OCI-LY3 (cell line): ENCODE data around the gene ENO1.

ENCODE experiments used
- H2AFZ ChIP-seq: fragments of 200-600, 300-600 bp; shearing (Covaris generic); 2 replicates; pipeline ENCODE4 v1.6.0; 2014; ENCODE audit warnings: antibody characterized with exemption, low read depth, low read length
- H3K27ac ChIP-seq: fragments of 200-600, 300-600 bp; sonication (generic); 2 replicates; pipeline ENCODE4 v1.5.1; 2014; ENCODE audit warnings: mild to moderate bottlenecking, low read length, moderate library complexity, mixed read lengths
- H3K27me3 ChIP-seq: fragments of 200-600, 300-600 bp; sonication (generic); 2 replicates; pipeline ENCODE4 v1.6.1; 2014; ENCODE audit warnings: low read depth, low read length, mixed read lengths
- H3K36me3 ChIP-seq: fragments of 200-600, 300-600 bp; sonication (generic); replicated peaks from 2 replicates; pipeline ENCODE3; 2014; ENCODE audit warnings: low read depth, low read length, mixed read lengths
- H3K4me1 ChIP-seq: fragments of 300-600, 200-600 bp; sonication (generic); 2 replicates; pipeline ENCODE4 v1.6.1; 2014; ENCODE audit warnings: low read length, mixed read lengths
- H3K4me2 ChIP-seq: fragments of 200-600, 300-600 bp; sonication (generic); 2 replicates; pipeline ENCODE4 v1.6.1; 2014; ENCODE audit warnings: low read length, mixed read lengths
- H3K4me3 ChIP-seq: fragments of 300-600, 200-600 bp; sonication (generic); 2 replicates; pipeline ENCODE4 v1.5.1; 2014; ENCODE audit warnings: antibody characterized with exemption, mild to moderate bottlenecking, low read length, moderate library complexity
- H3K79me2 ChIP-seq: fragments of 300-600, 200-600 bp; shearing (Covaris generic); 2 replicates; pipeline ENCODE4 v1.6.1; 2014; ENCODE audit warnings: mild to moderate bottlenecking, low read length, mixed read lengths
- H3K9ac ChIP-seq: fragments of 300-600, 200-600 bp; shearing (Covaris generic); 2 replicates; pipeline ENCODE4 v1.6.0; 2014; ENCODE audit warnings: mild to moderate bottlenecking, low read length, moderate library complexity
- H3K9me3 ChIP-seq: fragments of 200-600, 300-600 bp; shearing (Covaris generic); 2 replicates; pipeline ENCODE4 v1.6.1; 2014; ENCODE audit warnings: low read length, mixed read lengths; ENCODE audit not compliant: insufficient read depth
- H4K20me1 ChIP-seq: fragments of 200-600, 300-600 bp; sonication (generic); 2 replicates; pipeline ENCODE4 v1.6.1; 2016; ENCODE audit warnings: low read length, mixed read lengths; ENCODE audit not compliant: insufficient read depth
- EZH2phosphoT487 ChIP-seq: fragments of 200-600 bp; shearing (Covaris generic); IDR thresholded peaks from 2 replicates; pipeline ENCODE4 v1.6.1; 2018; ENCODE audit warnings: antibody characterized with exemption, mixed run types, low read depth
- TF ChIP-seq, protein P1 (sequence below): fragments of 200-600, 300-600 bp; sonication (generic); IDR thresholded peaks from 2 replicates; pipeline ENCODE4 v1.5.1; 2014; ENCODE audit warnings: antibody characterized with exemption, low read length, low read depth

The ENO1 gene

DNA sequence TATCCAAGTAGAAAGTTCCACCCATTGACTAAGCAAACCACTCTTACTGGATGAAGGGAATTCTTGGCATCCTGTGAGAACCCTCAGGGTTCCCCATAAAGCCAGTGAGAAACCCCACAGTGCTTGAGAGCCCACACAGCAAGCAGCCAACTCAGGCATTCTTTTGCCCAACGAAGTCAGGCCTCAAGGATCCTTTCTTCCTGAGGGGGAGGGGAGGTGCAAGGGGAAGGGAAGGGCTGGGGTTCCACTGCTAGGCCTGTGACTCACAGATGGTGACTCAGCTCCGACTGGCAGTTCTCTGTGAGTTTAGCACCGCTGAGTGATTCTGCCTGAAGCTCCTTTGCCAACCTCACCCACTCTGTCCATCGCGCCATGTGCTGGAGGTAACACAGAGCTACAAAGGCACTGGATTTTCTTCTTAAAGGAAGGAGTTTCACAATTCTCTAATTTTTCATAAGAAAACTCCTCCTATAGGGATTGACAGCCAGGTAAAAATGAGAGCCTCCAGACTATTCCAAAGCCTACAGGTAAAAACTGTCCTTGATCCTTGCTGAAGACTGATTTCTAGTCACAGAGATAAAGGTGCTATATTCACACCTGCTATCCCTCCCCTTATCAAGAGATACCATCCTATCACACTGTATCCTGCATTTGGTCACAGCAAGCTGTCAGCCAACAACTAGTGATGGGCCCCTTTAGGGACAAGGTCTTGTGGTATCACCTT is 4.8 kb downstream of the ENO1 start:
- Histone ChIP-seq H3K4me1 (peaks cover 19% of the 10 kb centered on the region), H3K79me2 (peaks cover 94% of the 10 kb centered on the region), H3K36me3 (peaks cover 83% of the 10 kb centered on the region), H3K27ac (no peak overlapping the region), H3K27me3 (no peaks in the 10 kb centered on the region), H2AFZ (no peak overlapping the region), H4K20me1 (peaks cover 83% of the 10 kb centered on the region), H3K9ac (no peak overlapping the region), H3K4me2 (no peak overlapping the region), H3K9me3 (no peaks in the 10 kb centered on the region), H3K4me3 (no peak overlapping the region)
- no peak for TF ChIP-seq EZH2phosphoT487
- TF ChIP-seq, protein P1, sequence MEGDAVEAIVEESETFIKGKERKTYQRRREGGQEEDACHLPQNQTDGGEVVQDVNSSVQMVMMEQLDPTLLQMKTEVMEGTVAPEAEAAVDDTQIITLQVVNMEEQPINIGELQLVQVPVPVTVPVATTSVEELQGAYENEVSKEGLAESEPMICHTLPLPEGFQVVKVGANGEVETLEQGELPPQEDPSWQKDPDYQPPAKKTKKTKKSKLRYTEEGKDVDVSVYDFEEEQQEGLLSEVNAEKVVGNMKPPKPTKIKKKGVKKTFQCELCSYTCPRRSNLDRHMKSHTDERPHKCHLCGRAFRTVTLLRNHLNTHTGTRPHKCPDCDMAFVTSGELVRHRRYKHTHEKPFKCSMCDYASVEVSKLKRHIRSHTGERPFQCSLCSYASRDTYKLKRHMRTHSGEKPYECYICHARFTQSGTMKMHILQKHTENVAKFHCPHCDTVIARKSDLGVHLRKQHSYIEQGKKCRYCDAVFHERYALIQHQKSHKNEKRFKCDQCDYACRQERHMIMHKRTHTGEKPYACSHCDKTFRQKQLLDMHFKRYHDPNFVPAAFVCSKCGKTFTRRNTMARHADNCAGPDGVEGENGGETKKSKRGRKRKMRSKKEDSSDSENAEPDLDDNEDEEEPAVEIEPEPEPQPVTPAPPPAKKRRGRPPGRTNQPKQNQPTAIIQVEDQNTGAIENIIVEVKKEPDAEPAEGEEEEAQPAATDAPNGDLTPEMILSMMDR, result no peak

DNA sequence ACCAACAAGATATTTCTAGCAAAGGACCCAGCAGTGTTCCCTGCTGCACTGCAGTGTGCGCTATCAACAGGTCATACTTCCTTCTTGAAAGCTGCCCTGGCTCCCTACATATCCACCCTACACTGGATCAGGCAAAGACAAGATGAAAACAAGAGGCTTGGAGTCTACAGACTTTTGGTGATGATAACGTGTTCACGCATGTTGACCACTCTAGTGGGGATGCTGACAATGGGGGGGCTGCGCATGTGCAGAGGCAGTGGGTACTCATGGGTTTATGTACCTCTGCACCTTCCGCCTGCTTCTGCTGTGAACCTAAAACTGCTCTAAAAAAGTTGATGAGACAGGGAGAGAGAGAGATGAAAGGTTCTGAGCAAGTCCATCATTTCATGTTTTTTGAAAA is 5.5 kb downstream of the ENO1 start:
- H3K27me3 ChIP-seq, result no peaks in the 10 kb centered on the region
- H3K4me3 ChIP-seq, result no peak overlapping the region
- no peak overlapping the region for H3K27ac ChIP-seq
- peaks cover 90% of the 10 kb centered on the region for H3K79me2 ChIP-seq
- H3K9ac ChIP-seq, result no peak overlapping the region
- H2AFZ ChIP-seq, result no peak overlapping the region
- peaks cover 88% of the 10 kb centered on the region for H4K20me1 ChIP-seq
- H3K4me1 ChIP-seq, result peaks cover 19% of the 10 kb centered on the region
- H3K9me3 ChIP-seq, result no peaks in the 10 kb centered on the region
- H3K4me2 ChIP-seq, result no peak overlapping the region
- TF ChIP-seq, protein P1, result no peak
- TF ChIP-seq EZH2phosphoT487, result no peak
- H3K36me3 ChIP-seq, result peaks cover 83% of the 10 kb centered on the region

DNA sequence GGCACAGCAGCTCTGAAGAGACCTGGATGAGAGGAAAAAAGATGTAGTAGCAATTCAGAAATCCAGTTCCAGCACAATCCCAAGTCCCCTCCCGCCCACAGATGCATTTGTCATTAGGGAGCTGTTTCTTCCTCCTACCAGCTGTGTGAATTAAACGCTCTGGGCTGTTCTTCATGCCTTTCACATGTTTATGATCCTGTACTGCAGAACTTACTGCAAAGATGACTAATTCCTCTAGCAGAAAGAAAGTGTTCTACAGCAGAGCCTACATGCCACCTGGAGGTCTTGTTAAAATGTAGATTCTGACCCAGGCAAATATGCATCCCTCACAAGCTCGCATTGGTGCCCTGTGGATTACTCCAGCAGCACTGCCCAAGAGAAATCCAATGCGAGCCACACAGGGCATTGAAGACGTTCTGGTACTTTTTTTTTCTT is 6.5 kb downstream of the ENO1 start:
- peaks cover 91% of the 10 kb centered on the region for H4K20me1 ChIP-seq
- H3K79me2 ChIP-seq, result peaks cover 83% of the 10 kb centered on the region
- no peak overlapping the region for H3K4me3 ChIP-seq
- no peaks in the 10 kb centered on the region for H3K27me3 ChIP-seq
- peaks cover 83% of the 10 kb centered on the region for H3K36me3 ChIP-seq
- no peak overlapping the region for H2AFZ ChIP-seq
- no peaks in the 10 kb centered on the region for H3K9me3 ChIP-seq
- H3K27ac ChIP-seq, result no peak overlapping the region
- no peak overlapping the region for H3K9ac ChIP-seq
- TF ChIP-seq EZH2phosphoT487, result no peak
- TF ChIP-seq, protein P1, result no peak
- peaks cover 19% of the 10 kb centered on the region for H3K4me1 ChIP-seq
- no peak overlapping the region for H3K4me2 ChIP-seq

DNA sequence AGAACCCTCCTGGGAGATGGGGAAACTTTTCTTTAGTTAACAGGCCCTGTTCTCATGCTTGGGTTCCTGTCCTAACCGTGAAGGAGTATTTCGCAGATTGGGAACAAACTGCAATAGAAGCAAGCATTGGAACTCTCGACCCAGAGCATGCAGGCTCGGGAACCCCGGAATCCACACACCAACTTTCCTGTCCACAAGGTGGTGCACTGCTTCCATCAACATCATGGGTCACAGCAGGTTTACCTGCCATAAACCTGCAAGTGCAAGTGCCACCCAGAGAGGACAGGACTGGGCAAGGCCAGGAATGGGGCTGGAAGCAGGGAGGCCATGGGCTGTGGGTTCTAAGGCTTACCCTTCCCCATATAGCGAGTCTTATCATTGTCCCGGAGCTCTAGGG is 6.9 kb downstream of the ENO1 start:
- no peak overlapping the region for H2AFZ ChIP-seq
- no peaks in the 10 kb centered on the region for H3K9me3 ChIP-seq
- H3K27ac ChIP-seq, result no peak overlapping the region
- no peak for TF ChIP-seq EZH2phosphoT487
- TF ChIP-seq, protein P1, result no peak
- H3K4me1 ChIP-seq, result peaks cover 19% of the 10 kb centered on the region
- peaks cover 91% of the 10 kb centered on the region for H4K20me1 ChIP-seq
- no peaks in the 10 kb centered on the region for H3K27me3 ChIP-seq
- peaks cover 86% of the 10 kb centered on the region for H3K36me3 ChIP-seq
- no peak overlapping the region for H3K4me2 ChIP-seq
- no peak overlapping the region for H3K4me3 ChIP-seq
- H3K79me2 ChIP-seq, result peaks cover 81% of the 10 kb centered on the region
- H3K9ac ChIP-seq, result no peak overlapping the region
